GM19397 (cell line): ENCODE data around the gene FAHD1.
"Not testable (repeated sequence)": the region's sequence is repeated elsewhere in the genome, so short reads cannot be mapped to it uniquely, and the experiment has no call there.

Source experiments
- ATAC-seq: cut with Tn5 transposase; IDR thresholded peaks from one replicate; pipeline ENCODE4 v1.9.1; 2021; ENCODE audit warnings: mild to moderate bottlenecking, moderate library complexity; ENCODE audit not compliant: unreplicated experiment

The FAHD1 gene

DNA sequence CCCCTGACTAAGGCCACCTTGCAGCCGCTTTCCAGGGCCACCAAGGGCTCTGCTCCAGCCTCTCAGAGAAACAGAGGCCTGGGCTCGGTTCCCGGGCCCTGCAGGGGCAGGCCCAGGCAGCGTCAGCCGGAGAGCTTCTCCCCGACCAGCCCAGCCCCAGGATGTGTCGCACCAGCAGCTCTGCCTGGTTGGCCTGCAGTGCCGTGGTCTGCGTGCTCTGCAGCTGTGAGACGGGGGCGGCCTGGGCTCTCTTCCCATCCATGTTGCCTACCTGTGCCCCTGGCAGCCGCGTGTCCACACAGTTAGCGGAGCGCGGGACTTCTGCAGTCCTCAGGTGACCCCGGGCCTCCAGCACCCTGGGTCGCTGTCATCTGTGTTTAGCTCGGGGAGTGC, 38.3 kb upstream of the FAHD1 start:
- no peak for ATAC-seq

GRCh38 chr16:1789643-1790045, 37.4 kb upstream of the FAHD1 start:
- ATAC-seq, result no peak

DNA sequence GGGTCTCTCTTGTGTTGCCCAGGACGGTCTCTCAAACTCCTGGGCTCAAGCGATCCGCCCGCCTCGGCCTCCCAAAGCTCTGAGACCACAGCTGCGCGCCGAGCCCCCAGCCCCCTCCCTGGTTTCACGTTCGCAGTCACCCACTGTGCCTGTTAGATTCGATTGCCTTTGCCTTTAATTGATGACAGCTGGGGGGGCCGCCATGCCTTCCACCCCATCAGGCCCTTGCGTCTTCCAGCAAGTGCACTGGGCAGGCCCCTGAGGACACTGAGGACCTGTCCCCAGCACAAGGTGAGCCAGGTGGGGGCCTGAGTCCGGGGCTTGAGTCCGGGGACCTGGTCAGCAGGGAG, 36.8 kb upstream of the FAHD1 start:
- no peak for ATAC-seq

- no peak for ATAC-seq
Measured at GRCh38 chr16:1790611-1791255, 36.3 kb upstream of the FAHD1 start.

- no peak for ATAC-seq
Measured at GRCh38 chr16:1791256-1791942, 35.6 kb upstream of the FAHD1 start.

DNA sequence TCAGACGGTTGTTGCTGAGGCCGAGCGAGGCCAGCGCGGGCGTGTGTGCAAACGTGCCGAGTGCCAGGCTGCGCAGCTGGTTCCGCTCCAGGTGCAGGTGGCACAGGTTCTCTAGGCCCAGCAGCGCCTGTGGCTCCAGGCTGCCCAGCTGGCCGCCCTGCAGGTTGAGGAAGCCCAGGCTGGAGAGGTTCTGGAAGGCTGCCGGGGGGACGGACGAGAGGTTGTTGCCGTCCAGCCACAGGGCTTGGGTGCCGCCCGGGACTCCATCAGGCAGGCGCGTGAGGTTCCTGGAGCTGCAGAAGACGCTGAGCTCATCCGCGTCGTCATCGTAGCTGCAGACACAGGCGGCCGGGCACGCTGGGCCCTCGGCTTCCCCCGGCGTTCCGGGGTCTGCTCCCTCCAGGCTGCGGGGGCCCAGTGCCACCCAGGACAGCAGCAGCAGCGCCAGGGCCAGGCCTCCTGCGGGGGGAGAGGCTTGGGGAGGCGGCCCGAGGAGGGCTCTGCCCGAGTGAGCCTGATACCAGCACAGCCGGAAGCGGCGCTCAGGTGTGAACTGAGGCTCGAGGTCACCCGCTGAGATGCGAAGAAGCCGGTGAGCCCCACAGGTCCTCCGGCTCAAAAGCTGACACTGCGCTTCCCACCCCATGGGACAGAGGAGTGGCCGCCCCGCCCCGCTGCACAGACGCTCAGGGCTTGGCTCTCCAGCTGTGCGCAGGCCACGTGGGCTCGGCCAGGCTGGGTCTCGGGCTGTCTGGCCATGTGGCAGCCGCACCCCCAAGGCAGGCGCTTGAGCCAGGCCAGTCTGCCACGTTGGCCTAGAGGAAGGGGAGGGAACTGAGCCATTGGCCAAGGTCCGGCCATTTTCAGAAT, 34.8 kb upstream of the FAHD1 start:
- ATAC-seq, result no peak

GRCh38 chr16:1792836-1793577, 34.0 kb upstream of the FAHD1 start:
- ATAC-seq, result no peak

- no peak for ATAC-seq
Measured at GRCh38 chr16:1793578-1794220, 33.3 kb upstream of the FAHD1 start, which contains the start of gene IGFALS. Gene IGFALS (minus strand): TSS chr16:1793705. CDS start chr16:1793652, 53 bp downstream.

DNA sequence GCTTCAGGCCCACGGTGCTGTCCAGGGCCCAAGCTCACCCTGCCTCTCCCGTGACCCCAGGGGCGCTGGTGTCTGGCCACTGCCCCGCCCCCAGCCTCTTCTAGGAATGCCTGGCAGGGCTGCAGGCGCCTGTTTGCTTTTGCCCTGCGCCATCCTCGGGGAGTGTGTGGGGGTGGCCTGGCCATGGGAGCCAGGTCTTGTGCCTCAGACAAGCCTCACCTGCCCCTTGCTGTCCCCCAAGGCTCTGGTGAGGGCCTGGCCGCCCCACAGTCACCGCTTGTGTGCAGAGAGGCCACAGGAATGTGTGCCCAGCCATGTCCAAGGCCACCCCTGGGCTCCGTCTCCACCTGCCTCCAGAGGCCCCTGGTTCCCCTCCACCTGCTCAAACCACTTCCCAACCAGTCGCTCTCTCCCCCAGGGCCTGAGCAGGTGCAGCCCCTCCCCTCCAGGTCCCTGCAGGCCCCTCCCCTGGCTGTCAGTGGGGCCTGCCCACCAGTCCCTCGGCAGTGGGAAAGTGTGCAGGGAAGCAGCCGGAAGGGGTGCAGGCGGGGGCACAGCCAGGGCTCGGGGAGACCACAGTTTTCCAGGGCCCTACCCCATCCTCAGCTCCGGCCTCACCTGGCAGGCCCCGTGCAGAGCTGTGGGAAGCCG, 32.7 kb upstream of the FAHD1 start:
- ATAC-seq, result no peak

DNA sequence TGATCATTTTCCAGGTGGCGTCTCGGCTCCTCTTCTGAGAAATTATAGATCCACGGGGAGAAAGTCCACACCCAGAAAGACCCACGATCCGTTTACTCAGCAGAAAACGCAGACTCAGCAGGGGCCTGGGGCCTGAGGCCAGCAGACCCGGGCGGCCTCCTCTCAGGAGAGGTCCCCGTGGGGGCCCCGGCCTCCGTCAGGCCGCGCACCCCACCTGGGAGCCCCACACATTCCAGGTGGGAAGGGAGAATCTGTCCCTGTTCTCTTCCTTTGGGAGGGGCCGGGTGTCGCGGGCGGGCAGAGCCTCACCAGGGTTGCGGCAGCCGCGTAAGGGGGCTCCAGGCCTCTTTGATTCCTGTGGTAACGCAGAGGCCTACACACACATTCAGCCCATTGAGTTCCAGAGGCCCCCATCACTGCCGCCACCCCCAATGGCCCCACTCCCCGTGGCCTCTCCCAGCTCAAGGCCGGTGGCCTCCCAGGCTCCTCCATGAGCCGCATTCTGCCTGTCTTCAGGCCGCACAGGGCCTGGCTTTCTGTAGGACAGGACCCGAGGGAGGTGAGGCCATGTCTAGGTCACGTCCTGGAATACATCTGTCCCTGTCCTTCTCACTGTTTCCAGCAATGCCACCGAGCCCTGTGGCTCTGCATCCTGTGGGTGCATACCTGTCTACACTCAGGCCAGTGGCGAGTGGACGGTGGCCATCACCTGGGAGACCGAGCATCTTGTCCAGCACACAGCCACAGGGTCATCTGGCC, 31.9 kb upstream of the FAHD1 start:
- no peak for ATAC-seq

GRCh38 chr16:1799263-1799662, 27.7 kb upstream of the FAHD1 start:
- ATAC-seq, result not testable (repeated sequence)

DNA sequence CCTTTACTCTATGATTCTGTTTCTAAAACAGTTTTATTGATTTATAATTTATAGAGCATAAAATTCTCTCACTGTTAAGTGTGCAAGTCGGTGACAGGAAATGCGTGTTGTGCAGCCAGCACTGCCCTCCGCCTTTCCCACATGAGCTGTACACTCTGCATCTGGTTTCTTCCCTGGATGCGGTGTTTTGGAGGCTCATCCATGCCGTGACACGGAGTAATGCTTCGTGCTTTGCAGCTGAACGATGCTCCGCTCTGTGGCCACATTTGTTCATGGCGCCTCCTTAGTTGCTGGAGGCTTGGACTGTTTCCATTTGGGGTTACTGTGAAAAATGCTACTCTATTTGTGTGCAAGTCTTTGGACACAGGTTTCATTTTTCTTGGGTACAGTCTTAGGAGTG, 26.3 kb upstream of the FAHD1 start:
- no peak for ATAC-seq

GRCh38 chr16:1807626-1808025, 19.4 kb upstream of the FAHD1 start:
- ATAC-seq, result no peak

GRCh38 chr16:1808691-1809090, 18.3 kb upstream of the FAHD1 start:
- ATAC-seq, result no peak

GRCh38 chr16:1809281-1809801, 17.7 kb upstream of the FAHD1 start:
- no peak for ATAC-seq

GRCh38 chr16:1810106-1810505, 16.9 kb upstream of the FAHD1 start:
- ATAC-seq, result no peak

GRCh38 chr16:1810536-1810935, 16.5 kb upstream of the FAHD1 start:
- ATAC-seq, result no peak

DNA sequence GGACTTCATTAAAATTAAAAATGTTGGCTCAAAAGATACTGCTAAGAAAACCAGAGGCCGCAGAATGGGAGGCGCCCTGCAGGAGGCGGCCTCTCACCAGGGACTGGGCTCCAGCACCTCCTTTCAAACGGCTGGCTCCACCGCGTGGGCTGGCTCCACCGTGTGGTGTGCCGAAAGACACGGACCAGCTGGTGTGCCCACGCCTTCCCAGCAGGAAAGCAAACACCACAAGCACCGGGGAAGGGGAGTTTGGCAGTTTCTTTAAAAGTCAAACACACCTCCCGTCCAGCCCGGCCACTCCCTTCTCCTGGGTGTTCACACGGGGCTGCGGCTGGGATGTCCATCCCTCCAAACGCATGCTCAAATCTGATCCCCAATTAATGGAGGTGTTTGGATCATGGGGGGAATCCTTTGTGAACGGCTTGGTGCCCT, 14.3 kb upstream of the FAHD1 start:
- ATAC-seq, result no peak

GRCh38 chr16:1815461-1815860, 11.5 kb upstream of the FAHD1 start:
- ATAC-seq, result no peak
